Adrenal gland (tissue), 5 donors: Measurements from ENCODE around the gene NOP14.

ENCODE experiments used
- POLR2A ChIP-seq, 2 donors: fragments of 450-650 bp; IDR thresholded peaks; one replicate each; pipeline ENCODE4 v1.6.1; 2017; ENCODE audit warnings: antibody characterized with exemption in 2 of 2, mild to moderate bottlenecking in 2 of 2, moderate library complexity in 1 of 2
- TF ChIP-seq, protein P1 (sequence below), 6 experiments: fragments of 450-650 bp in 4 of 6; fragments of 200-600 bp in 2 of 6; sonication (generic) in 1 of 6; IDR thresholded peaks; 1 replicate in 5 of 6; 2 replicates in 1 of 6; pipeline versions ENCODE4 v1.5.1 to v1.8.0; 2016 to 2021; ENCODE audit warnings: antibody characterized with exemption in 6 of 6, mild to moderate bottlenecking in 2 of 6, moderate library complexity in 1 of 6
- donor health status: DM: no; HTN: no; CAD: no.

- TF ChIP-seq, protein P1, sequence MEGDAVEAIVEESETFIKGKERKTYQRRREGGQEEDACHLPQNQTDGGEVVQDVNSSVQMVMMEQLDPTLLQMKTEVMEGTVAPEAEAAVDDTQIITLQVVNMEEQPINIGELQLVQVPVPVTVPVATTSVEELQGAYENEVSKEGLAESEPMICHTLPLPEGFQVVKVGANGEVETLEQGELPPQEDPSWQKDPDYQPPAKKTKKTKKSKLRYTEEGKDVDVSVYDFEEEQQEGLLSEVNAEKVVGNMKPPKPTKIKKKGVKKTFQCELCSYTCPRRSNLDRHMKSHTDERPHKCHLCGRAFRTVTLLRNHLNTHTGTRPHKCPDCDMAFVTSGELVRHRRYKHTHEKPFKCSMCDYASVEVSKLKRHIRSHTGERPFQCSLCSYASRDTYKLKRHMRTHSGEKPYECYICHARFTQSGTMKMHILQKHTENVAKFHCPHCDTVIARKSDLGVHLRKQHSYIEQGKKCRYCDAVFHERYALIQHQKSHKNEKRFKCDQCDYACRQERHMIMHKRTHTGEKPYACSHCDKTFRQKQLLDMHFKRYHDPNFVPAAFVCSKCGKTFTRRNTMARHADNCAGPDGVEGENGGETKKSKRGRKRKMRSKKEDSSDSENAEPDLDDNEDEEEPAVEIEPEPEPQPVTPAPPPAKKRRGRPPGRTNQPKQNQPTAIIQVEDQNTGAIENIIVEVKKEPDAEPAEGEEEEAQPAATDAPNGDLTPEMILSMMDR (IDR thresholded peaks at IDR 0.05), result no peak
- no peak for TF ChIP-seq POLR2A (IDR thresholded peaks at IDR 0.05)
Measured at GRCh38 chr4:3009422-3009821, 46.2 kb upstream of the NOP14 start.
